HG03159 (cell line): ENCODE data around the gene LGALS7.
"Not testable (repeated sequence)": the region's sequence is repeated elsewhere in the genome, so short reads cannot be mapped to it uniquely, and the experiment has no call there.

ENCODE experiments used
- ATAC-seq: cut with Tn5 transposase; IDR thresholded peaks from one replicate; pipeline ENCODE4 v1.9.1; 2021; ENCODE audit warnings: mild to moderate bottlenecking, moderate library complexity; ENCODE audit not compliant: unreplicated experiment

LGALS7 gene

GRCh38 chr19:38774181-38774950 is 1.0 kb upstream of the LGALS7 start:
- ATAC-seq: no peak

DNA sequence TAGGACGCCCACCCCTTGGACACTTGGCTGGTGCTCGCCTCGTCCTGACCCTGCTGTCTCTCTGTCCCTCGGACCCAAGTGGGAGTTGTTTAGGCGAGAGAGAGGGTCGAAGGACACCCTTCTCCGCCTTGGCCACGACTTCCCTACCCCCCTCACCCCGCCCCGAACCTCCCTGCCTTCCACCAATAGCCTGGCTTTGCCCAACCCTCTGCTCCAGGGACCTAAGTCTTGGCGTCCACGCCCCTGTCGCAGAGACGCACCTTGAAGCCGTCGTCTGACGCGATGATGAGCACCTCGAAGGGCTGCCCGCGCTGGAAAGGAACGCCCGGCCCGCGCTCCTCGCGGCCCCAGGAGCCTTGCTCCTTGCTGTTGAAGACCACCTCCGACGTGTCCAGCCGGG is 1.7 kb downstream of the LGALS7 start:
- not testable (repeated sequence) for ATAC-seq

DNA sequence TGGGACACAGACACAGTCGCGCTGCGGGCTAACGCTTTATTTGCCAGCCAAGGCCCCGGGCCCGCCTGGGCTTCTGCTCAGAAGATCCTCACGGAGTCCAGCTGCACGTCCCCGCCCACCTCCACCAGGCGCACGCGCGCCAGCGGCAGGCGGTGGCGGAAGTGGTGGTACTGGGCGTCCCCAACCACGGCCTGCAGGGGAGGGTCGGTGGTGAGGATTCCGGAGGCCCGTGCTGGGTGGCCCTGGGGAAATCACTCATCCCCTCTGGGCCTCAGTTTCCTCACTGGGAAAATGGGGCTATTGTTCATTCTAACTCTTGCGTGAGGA is 2.4 kb downstream of the LGALS7 start:
- not testable (repeated sequence) for ATAC-seq

GRCh38 chr19:38770228-38770948 is 2.9 kb downstream of the LGALS7 start:
- not testable (repeated sequence) for ATAC-seq

GRCh38 chr19:38769635-38770211 is 3.6 kb downstream of the LGALS7 start:
- ATAC-seq: peak; percentile 79

DNA sequence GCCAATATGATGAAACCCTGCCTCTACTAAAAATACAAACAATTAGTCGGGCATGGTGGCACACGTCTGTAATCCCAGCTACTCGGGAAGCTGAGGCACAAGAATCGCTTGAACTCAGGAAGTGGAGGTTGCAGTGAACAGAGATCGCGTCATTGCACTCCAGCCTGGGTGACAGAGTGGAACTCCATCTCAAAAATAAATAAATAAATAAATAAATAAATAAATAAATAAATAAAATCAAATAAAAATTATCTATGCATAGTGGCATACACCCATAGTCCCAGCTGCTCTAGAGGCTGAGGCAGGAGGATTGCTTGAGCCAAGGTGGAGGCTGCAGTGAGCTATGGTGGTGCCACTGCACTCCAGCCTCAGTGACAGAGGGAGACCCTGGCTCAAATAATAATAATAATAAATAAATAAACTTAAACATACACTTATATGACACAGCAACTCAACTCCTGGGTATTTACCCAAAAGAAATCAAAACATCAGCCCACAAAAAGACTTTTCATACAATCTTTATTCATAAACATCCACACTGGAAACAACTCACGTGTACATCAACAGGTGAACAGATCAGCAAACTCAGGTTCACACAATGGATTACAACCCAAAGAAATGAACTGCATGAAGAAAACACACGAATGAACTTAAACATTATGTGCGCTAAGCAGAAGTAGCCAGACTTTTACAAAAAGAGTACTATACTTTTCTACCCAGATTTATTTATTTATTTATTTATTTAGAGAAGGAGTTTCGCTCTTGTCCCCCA is 6.9 kb downstream of the LGALS7 start:
- ATAC-seq: no peak

- no peak for ATAC-seq
Observed at GRCh38 chr19:38765214-38765613, 8.1 kb downstream of the LGALS7 start.

GRCh38 chr19:38763795-38764220 is 9.5 kb downstream of the LGALS7 start:
- no peak for ATAC-seq

GRCh38 chr19:38761884-38762389 is 11.4 kb downstream of the LGALS7 start:
- not testable (repeated sequence) for ATAC-seq

GRCh38 chr19:38760805-38761517 is 12.4 kb downstream of the LGALS7 start:
- not testable (repeated sequence) for ATAC-seq

DNA sequence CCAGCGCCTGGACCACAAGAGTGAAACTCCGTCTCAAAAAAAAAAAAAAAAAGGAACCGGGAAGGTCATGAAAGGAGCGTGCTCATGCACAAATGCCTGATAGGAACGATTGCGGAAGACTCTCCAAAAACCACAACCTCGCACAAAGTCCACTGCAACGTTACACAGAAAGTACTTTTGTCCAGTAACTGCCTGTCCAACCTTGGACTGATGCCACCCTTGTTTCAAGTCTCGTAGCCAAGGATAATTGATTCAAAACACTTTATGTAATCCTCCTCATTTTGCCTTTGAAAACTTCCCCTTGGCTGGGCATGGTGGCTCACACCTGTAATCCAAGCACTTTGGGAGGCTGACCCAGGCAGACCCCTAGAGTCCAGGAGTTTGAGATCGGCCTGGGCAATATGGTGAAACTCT is 13.7 kb downstream of the LGALS7 start:
- ATAC-seq: no peak

- not testable (repeated sequence) for ATAC-seq
Observed at GRCh38 chr19:38754196-38754595, 19.1 kb downstream of the LGALS7 start.

GRCh38 chr19:38753783-38754182 is 19.5 kb downstream of the LGALS7 start:
- ATAC-seq: not testable (repeated sequence)

DNA sequence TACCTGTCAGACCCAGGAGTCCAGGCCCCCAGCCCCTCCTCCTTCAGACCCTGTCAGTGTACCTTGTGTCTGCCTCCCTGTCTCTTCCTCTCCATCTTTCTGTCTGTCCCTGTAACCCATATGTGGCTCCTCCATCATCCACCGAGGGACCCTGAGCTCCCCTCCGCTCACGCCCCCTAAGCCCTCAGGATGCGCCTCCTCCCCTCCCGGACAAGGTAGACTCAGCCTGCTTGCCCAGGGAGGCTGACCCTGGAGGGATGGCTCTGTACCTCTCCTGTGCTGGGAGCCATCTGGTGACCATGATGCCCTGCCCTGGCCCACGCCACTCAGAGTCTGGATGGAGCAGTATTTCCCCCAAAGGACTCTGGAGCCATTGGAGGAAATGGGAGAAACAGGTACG is 28.0 kb downstream of the LGALS7 start:
- ATAC-seq: no peak

DNA sequence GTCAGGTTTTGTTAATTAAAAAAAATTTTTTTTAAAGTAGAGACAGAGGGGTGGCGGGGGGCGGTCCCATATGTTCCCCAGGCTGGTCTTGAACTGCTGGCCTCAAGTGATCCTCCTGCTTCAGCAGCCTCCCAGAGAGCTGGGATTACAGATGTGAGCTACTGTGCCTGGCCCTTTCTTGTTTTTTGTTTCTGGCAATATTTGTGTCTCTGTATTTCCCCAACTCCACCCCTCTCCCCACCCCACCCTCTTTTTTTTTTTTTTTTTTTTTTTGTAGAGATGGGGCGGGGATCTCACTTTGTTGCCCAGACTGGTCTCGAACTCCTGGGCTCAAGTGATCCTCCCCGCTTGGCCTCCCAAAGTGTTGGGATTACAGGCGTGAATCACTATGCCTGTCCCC is 28.4 kb downstream of the LGALS7 start:
- ATAC-seq: no peak

GRCh38 chr19:38744298-38744681 is 29.0 kb downstream of the LGALS7 start, which contains the start of gene CAPN12:
Gene CAPN12 (minus strand): TSS chr19:38744474. CDS start chr19:38744165, 309 bp downstream.
- no peak for ATAC-seq

DNA sequence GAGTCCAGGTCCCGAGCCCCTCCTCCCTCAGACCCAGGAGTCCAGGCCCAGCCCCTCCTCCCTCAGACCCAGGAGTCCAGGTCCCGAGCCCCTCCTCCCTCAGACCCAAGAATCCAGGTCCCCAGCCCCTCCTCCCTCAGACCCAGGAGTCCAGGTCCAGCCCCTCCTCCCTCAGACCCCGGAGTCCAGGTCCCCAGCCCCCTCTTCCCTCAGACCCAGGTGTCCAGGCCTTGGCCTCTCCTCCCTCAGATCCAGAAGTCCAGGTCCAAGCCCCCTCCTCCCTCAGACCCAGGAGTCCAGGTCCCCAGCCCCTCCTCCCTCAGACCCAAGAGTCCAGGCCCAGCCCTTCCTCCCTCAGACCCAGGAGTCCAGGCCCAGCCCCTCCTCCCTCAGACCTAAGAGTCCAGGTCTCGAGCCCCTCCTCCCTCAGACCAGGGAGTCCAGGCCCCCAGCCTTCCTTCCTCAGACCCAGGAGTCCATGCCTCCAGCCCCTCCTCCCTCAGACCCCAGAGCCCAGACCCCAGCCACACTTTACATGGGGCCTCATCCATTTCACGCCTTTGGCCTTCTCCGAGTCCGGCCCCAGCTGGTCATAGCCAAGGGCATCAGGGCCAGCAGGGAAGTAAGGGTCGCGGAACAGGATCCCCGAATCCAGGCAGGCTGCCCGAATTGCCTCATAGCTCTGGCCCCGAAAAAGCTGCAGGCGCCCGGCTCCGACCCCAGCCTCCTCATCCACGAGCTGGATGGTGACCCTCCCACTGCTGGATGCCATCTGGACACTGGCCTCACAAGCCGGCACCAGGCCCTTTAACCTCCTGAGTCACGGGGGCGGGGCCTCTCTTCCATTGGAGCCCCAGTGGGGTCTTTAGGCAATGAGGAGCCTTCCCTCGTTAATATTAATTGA is 29.7 kb downstream of the LGALS7 start:
- ATAC-seq: no peak

DNA sequence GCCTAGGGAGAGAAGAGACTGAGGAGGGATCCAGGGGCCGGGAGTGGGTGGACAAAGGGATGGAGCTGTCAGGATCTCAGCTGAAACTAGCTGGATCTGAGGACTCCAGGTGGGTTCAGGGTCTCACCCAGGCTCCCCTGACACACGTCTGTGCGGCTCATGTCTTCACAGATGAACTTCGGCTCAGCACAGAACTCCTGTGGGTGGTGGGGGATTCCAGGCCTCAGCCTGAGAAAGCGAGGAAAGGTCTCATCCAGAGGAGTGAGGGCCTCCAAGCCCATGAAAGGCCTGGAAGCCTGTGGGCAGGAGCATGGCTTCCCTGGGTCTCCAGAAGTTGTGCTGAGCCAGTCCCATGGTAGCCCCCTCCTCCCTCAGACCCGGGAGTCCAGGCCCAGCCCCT is 30.4 kb downstream of the LGALS7 start:
- ATAC-seq: no peak

DNA sequence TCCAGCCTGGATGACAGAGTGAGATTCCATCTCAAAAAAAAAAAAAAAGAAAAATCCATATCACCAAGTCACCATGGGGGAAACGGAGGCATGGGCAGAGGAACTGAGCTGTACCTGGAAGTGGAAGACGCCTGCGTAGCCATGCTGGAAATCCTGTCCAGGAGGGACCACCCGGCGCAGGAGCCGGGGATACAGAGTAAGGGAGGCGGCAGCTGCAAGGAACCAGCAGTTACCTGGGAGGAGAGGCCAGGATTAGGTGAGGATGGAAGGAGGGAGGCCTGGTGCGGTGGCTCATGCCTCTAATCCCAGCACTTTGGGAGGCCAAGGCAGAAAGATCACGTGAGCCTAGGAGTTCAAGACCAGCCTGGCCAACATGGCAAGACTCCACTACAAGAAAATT is 31.0 kb downstream of the LGALS7 start:
- ATAC-seq: no peak
